Spinal cord (tissue), 10 donors: ENCODE data around the gene MAP6. TPM values are rescaled to one million over a fixed set of nuclear protein-coding genes. Genes with fewer than 3 reads are reported as not detected.
A peak's percentile ranks its signal among the peaks of the same experiment; 100 is the strongest.

Experiments
- DNase-seq, 6 donors: peaks; one replicate each; pipeline versions ENCODE4 v3.0.0 to v3.0.0-alpha.2; 2013 to 2015; ENCODE audit warnings: low spot score in 6 of 6, low read depth in 4 of 6
- H3K27ac ChIP-seq: one replicate; pipeline ENCODE4 v1.5.1; 2013; ENCODE audit warnings: low read depth, low read length, control low read depth
- H3K27me3 ChIP-seq: one replicate; pipeline ENCODE4 v1.6.1; 2013; ENCODE audit warnings: low read length; ENCODE audit not compliant: control insufficient read depth, insufficient read depth
- H3K36me3 ChIP-seq: one replicate; pipeline ENCODE4 v1.6.1; 2013; ENCODE audit warnings: low read length; ENCODE audit not compliant: control insufficient read depth, insufficient read depth
- H3K4me1 ChIP-seq: one replicate; pipeline ENCODE4 v1.6.1; 2013; ENCODE audit warnings: low read length; ENCODE audit not compliant: control insufficient read depth, insufficient read depth
- H3K4me3 ChIP-seq: one replicate; pipeline ENCODE4 v1.5.1; 2013; ENCODE audit warnings: low read depth, low read length, control low read depth
- H3K9me3 ChIP-seq: one replicate; pipeline ENCODE4 v1.6.1; 2013; ENCODE audit warnings: low read length; ENCODE audit not compliant: control insufficient read depth, insufficient read depth
- WGBS: methylation state at CpG from one replicate; pipeline ENCODE4 v1.1.5; 2013; ENCODE audit warnings: missing lambda C conversion rate; ENCODE audit not compliant: insufficient coverage; 5-methylcytosine and 5-hydroxymethylcytosine counted together
- polyA plus RNA-seq, 2 donors: library from polyadenylated mRNA; unstranded; fragments of 120-200 nt; gene quantifications; one replicate each; pipeline ENCODE4 v1.2.1, GENCODE V29; 2013; ENCODE audit not compliant: insufficient read length in 2 of 2
- total RNA-seq, 2 donors: library from RNA; depleted of rRNA in 1 of 2; stranded (reverse); fragments of 120-200 nt in 1 of 2; fragments of >200 nt in 1 of 2; gene quantifications; one replicate each; pipeline versions ENCODE4 v1.2.3 to v1.2.4, GENCODE V29; 2013 to 2014
- donor health status: healthy.

Gene MAP6
- total and polyA plus RNA-seq, 4 donors, result 64.5 to 190 (median 125) TPM

- peak in 1 of 6 donors; percentile 41 for DNase-seq
- H3K4me3 ChIP-seq, result no peak overlapping the region
- no peaks in the 10 kb centered on the region for H3K36me3 ChIP-seq
- peaks cover 5% of the 10 kb centered on the region for H3K4me1 ChIP-seq
- WGBS, result 100% methylated on average over 1 of the region's 4 CpGs
- peaks cover 13% of the 10 kb centered on the region for H3K27me3 ChIP-seq
- H3K9me3 ChIP-seq, result no peaks in the 10 kb centered on the region
- H3K27ac ChIP-seq, result no peak overlapping the region
These were observed 5.2 kb upstream of the MAP6 start for GRCh38 chr11:75673977-75674582.

- Histone ChIP-seq H3K9me3 (no peaks in the 10 kb centered on the region), H3K27ac (peak overlapping the region; percentile 75), H3K27me3 (peaks cover 13% of the 10 kb centered on the region), H3K4me3 (peak overlapping the region; percentile 58), H3K4me1 (peaks cover 21% of the 10 kb centered on the region), H3K36me3 (no peaks in the 10 kb centered on the region)
- peak; percentile 29 to 93 (median 66) for DNase-seq
- under 1% methylated on average over 73 of the region's 73 CpGs for WGBS
These were observed 897 bp downstream of the MAP6 start for GRCh38 chr11:75667831-75668450.

- peak in 2 of 6 donors; percentile 56 to 61 for DNase-seq
- no peaks in the 10 kb centered on the region for H3K36me3 ChIP-seq
- H3K27me3 ChIP-seq, result peaks cover 13% of the 10 kb centered on the region
- H3K4me3 ChIP-seq, result peak overlapping the region; percentile 49
- WGBS, result under 1% methylated on average over 63 of the region's 63 CpGs
- H3K9me3 ChIP-seq, result no peaks in the 10 kb centered on the region
- peak overlapping the region; percentile 34 for H3K27ac ChIP-seq
- H3K4me1 ChIP-seq, result peaks cover 21% of the 10 kb centered on the region
These were observed 1.5 kb downstream of the MAP6 start for GRCh38 chr11:75667255-75667830.

DNA sequence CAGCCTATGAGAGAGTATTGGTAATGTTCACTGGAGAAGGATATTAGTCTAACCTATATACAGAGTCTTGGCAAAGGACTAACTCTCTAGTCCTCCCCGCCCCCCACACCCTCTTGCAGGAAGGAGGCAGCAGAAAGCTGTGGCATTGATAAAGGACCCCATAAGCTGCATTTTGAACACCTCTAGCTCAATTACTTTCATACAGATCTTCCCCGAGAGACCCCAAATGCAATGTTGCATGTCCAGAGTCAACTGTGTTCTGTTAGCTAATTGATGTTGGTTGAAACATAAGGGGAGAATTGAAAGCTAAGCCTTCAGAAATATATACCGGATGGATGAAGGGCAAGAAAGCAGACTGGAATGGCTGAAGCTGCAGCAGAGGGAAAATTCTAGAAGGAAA lies 2.8 kb downstream of the MAP6 start:
- H3K27me3 ChIP-seq, result peaks cover 11% of the 10 kb centered on the region
- H3K27ac ChIP-seq, result no peak overlapping the region
- 53% methylated on average over 1 of the region's 3 CpGs for WGBS
- DNase-seq, result peak in 1 of 6 donors; percentile 70
- peak overlapping the region; percentile 49 for H3K4me3 ChIP-seq
- peaks cover 21% of the 10 kb centered on the region for H3K4me1 ChIP-seq
- no peaks in the 10 kb centered on the region for H3K36me3 ChIP-seq
- no peaks in the 10 kb centered on the region for H3K9me3 ChIP-seq

DNA sequence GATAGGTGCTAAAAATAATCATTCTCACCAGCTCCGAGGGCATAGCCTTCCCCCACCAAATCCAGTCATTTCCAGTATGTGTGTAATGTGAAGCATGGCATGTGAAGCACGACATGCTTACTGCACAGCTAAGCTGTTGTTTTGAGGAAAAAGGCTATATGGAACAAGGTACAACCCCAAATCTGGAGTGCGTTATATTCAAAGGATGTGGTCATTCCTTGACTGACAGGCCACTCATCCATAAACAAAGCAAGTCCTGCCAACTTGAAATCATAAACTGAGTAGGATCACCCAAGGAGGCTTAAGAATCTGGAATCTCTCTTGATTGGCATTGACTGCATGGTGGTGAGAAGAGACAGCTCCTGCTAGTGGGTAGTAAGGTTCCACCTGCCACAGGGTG lies 3.7 kb downstream of the MAP6 start:
- Histone ChIP-seq H3K4me3 (peak overlapping the region; percentile 19), H3K27ac (no peak overlapping the region), H3K9me3 (no peaks in the 10 kb centered on the region), H3K36me3 (no peaks in the 10 kb centered on the region), H3K27me3 (peaks cover 7% of the 10 kb centered on the region), H3K4me1 (peaks cover 21% of the 10 kb centered on the region)
- 100% methylated on average over 1 of the region's 3 CpGs for WGBS
- peak in 1 of 6 donors; percentile 33 for DNase-seq

- no peak overlapping the region for H3K4me3 ChIP-seq
- H3K36me3 ChIP-seq, result no peaks in the 10 kb centered on the region
- H3K27ac ChIP-seq, result no peak overlapping the region
- peak in 1 of 6 donors; percentile 28 for DNase-seq
- H3K27me3 ChIP-seq, result peaks cover 7% of the 10 kb centered on the region
- H3K9me3 ChIP-seq, result no peaks in the 10 kb centered on the region
- peaks cover 19% of the 10 kb centered on the region for H3K4me1 ChIP-seq
- no CpG with 5 or more reads among the region's 1 CpG for WGBS
These were observed 4.4 kb downstream of the MAP6 start for GRCh38 chr11:75664389-75664788.

GRCh38 chr11:75663808-75664207 lies 5.0 kb downstream of the MAP6 start:
- no CpG with 5 or more reads among the region's 1 CpG for WGBS
- Histone ChIP-seq H3K27ac (no peak overlapping the region), H3K36me3 (no peaks in the 10 kb centered on the region), H3K4me1 (peaks cover 13% of the 10 kb centered on the region), H3K4me3 (no peak overlapping the region), H3K27me3 (peaks cover 4% of the 10 kb centered on the region), H3K9me3 (no peaks in the 10 kb centered on the region)
- no peak for DNase-seq

- H3K36me3 ChIP-seq, result no peaks in the 10 kb centered on the region
- H3K4me3 ChIP-seq, result no peak overlapping the region
- H3K27ac ChIP-seq, result no peak overlapping the region
- WGBS, result no CpG with 5 or more reads among the region's 1 CpG
- H3K4me1 ChIP-seq, result peaks cover 5% of the 10 kb centered on the region
- DNase-seq, result no peak
- no peaks in the 10 kb centered on the region for H3K27me3 ChIP-seq
- no peaks in the 10 kb centered on the region for H3K9me3 ChIP-seq
These were observed 9.0 kb downstream of the MAP6 start for GRCh38 chr11:75659836-75660235.

DNA sequence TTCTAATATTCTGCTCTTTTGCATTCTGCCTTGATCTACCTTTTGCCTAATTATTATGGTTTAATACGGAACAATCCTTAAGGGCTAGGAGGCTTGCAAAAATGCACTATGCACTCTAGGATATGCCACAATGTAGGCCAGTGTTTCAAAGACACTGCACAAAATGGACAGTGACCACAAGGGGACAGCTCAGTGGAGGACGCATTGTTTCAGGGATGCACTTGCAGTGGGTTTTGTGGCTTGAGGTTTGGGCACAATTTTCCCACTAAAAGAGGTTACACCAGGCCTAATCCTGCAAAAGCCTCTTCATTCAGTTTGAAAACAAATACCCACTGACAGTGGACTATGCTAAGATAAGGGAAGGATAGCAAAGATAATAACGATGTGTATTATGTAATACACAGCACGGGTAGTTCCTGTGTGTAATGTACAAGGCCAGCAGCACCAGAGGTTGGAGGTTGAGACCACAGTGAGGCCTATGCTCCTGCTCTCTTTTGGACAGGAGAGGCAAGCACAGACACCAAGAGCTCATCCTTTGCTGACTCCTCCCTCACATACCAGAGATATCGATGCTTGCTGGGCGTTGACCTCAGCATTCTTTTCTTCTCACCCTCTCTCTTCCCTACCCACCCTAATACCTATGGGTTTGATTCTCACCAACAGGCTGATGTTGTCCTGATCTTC lies 12.7 kb downstream of the MAP6 start:
- Histone ChIP-seq H3K4me3 (no peak overlapping the region), H3K36me3 (no peaks in the 10 kb centered on the region), H3K4me1 (peaks cover 5% of the 10 kb centered on the region), H3K9me3 (no peaks in the 10 kb centered on the region), H3K27ac (no peak overlapping the region), H3K27me3 (no peaks in the 10 kb centered on the region)
- WGBS, result 59% methylated on average over 5 of the region's 6 CpGs
- DNase-seq, result no peak
